Keratinocyte (primary cell): ENCODE measurements around the gene MASP2. TPM values are rescaled to one million over a fixed set of nuclear protein-coding genes. Genes with fewer than 3 reads are reported as not detected.

Source experiments
- DNase-seq: peaks from one replicate; pipeline ENCODE4 v3.0.0-alpha.2; 2011; ENCODE audit warnings: low read depth, missing footprints, low spot score
- FAIRE-seq: peaks from 2 replicates; lab custom pipeline; 2011; peaks lifted over from hg19 to GRCh38; lab: Jason Lieb, UNC
- H2AFZ ChIP-seq: 2 replicates; pipeline ENCODE4 v1.6.0; 2012; ENCODE audit warnings: low read length, control low read depth, inconsistent platforms; ENCODE audit not compliant: control insufficient read depth
- H3K27ac ChIP-seq: 2 replicates; pipeline ENCODE4 v1.5.1; 2011; ENCODE audit warnings: low read length; ENCODE audit not compliant: control insufficient read depth, insufficient read depth
- H3K27me3 ChIP-seq: 3 replicates; pipeline ENCODE4 v1.6.0; 2011; ENCODE audit warnings: low read length; ENCODE audit not compliant: control insufficient read depth, insufficient read depth; ENCODE audit errors: extremely low read depth
- H3K36me3 ChIP-seq, 2 experiments: 2 replicates in 1 of 2; 3 replicates in 1 of 2; pipeline ENCODE4 v1.5.1; 2011; ENCODE audit warnings: low read length in 2 of 2, mild to moderate bottlenecking in 1 of 2; ENCODE audit not compliant: control insufficient read depth in 2 of 2, insufficient read depth in 2 of 2; ENCODE audit errors: extremely low read depth in 1 of 2
- H3K4me1 ChIP-seq: 3 replicates; pipeline ENCODE4 v1.5.1; 2011; ENCODE audit warnings: low read length; ENCODE audit not compliant: control insufficient read depth, insufficient read depth; ENCODE audit errors: extremely low read depth
- H3K4me2 ChIP-seq: 3 replicates; pipeline ENCODE4 v1.6.0; 2011; ENCODE audit warnings: low read depth, low read length; ENCODE audit not compliant: control insufficient read depth, insufficient read depth; ENCODE audit errors: extremely low read depth
- H3K4me3 ChIP-seq, 3 experiments: fragments of 200-600 bp in 1 of 3; sonication (generic) in 1 of 3; 2 replicates in 2 of 3; 3 replicates in 1 of 3; pipeline ENCODE4 v1.5.1; 2011 to 2016; ENCODE audit warnings: low read length in 3 of 3, mild to moderate bottlenecking in 3 of 3, control low read depth in 2 of 3, inconsistent platforms in 1 of 3, low read depth in 1 of 3, mixed read lengths in 1 of 3, mixed run types in 1 of 3, moderate library complexity in 1 of 3; ENCODE audit not compliant: control insufficient read depth in 2 of 3, insufficient read depth in 2 of 3; ENCODE audit errors: extremely low read depth in 1 of 3
- H3K79me2 ChIP-seq: 2 replicates; pipeline ENCODE4 v1.6.0; 2012; ENCODE audit warnings: low read length; ENCODE audit not compliant: control insufficient read depth, insufficient read depth
- H3K9ac ChIP-seq: 3 replicates; pipeline ENCODE4 v1.6.0; 2011; ENCODE audit warnings: low read length; ENCODE audit not compliant: control insufficient read depth, insufficient read depth; ENCODE audit errors: extremely low read depth
- H3K9me1 ChIP-seq: 3 replicates; pipeline ENCODE4 v1.6.0; 2011; ENCODE audit warnings: low read length; ENCODE audit not compliant: control insufficient read depth, insufficient read depth; ENCODE audit errors: extremely low read depth
- H3K9me3 ChIP-seq: 2 replicates; pipeline ENCODE4 v1.5.1; 2012; ENCODE audit warnings: low read depth, low read length; ENCODE audit not compliant: control insufficient read depth
- H4K20me1 ChIP-seq: 3 replicates; pipeline ENCODE4 v1.6.0; 2011; ENCODE audit warnings: low read length; ENCODE audit not compliant: control insufficient read depth, insufficient read depth; ENCODE audit errors: extremely low read depth
- CTCF ChIP-seq, 3 experiments: IDR thresholded peaks in 1 of 3; conservative IDR thresholded peaks in 1 of 3; optimal IDR thresholded peaks in 1 of 3; 2 replicates in 2 of 3; 3 replicates in 1 of 3; pipeline versions ENCODE3 to v1.5.1; 2011; ENCODE audit warnings: low read length in 3 of 3, mild to moderate bottlenecking in 3 of 3, moderate library complexity in 2 of 3, control low read depth in 1 of 3, inconsistent platforms in 1 of 3; ENCODE audit not compliant: insufficient read depth in 2 of 3; ENCODE audit errors: extremely low read depth in 1 of 3
- EZH2 ChIP-seq: IDR thresholded peaks from one replicate; pipeline ENCODE4 v1.6.1; 2012; ENCODE audit warnings: inconsistent platforms, mild to moderate bottlenecking, low read length, moderate library complexity
- dilution Hi-C: fragments of 300-500 bp; cut with MboI; formaldehyde crosslinking; loops from one replicate; pipeline ENCODE4 v1.7.0; 2020; ENCODE audit warnings: low sequenced_read_pairs; ENCODE audit not compliant: extremely low pct_ligation_motif_present
- polyA plus RNA-seq, 5 experiments: library from polyadenylated mRNA; depleted of rRNA in 3 of 5; stranded (reverse) in 3 of 5; stranded (forward) in 1 of 5; unstranded in 1 of 5; fragments of >200 nt; gene quantifications; 1 replicate in 1 of 5; 2 replicates in 3 of 5; 3 replicates in 1 of 5; pipeline versions ENCODE4 v1.2.1 to v1.2.3, GENCODE V29; 2011 to 2012; ENCODE audit warnings: missing spikeins in 2 of 5, low read depth in 1 of 5, low replicate concordance in 1 of 5

MASP2 gene
- polyA plus RNA-seq, 1 donor (not counting 4 experiments of a cell fraction or from before 2014, with no cell fraction given): 0.03 TPM

GRCh38 chr1:11044849-11045427 lies 2.1 kb downstream of the MASP2 start:
- Histone ChIP-seq H3K27ac (no peak overlapping the region), H3K4me3 (no peak overlapping the region), H3K4me1 (no peaks in the 10 kb centered on the region), H3K9ac (no peak overlapping the region), H3K4me2 (no peak overlapping the region), H3K9me3 (no peaks in the 10 kb centered on the region), H3K9me1 (no peaks in the 10 kb centered on the region), H3K36me3 (no peaks in the 10 kb centered on the region), H4K20me1 (no peaks in the 10 kb centered on the region), H3K27me3 (no peaks in the 10 kb centered on the region), H3K79me2 (no peaks in the 10 kb centered on the region), H2AFZ (no peak overlapping the region)
- DNase-seq: no peak
- dilution Hi-C loops: no loop called here
- no peak for FAIRE-seq
- TF ChIP-seq CTCF (optimal IDR thresholded peaks at IDR 0.05 in 1 of 3, IDR thresholded peaks at IDR 0.05 in 1 of 3, conservative IDR thresholded peaks at IDR 0.05 in 1 of 3; ENCODE audit: extremely low read depth in 1 of 3, insufficient read depth in 2 of 3, low read length in 3 of 3): no peak
- TF ChIP-seq EZH2: no peak

GRCh38 chr1:11044086-11044848 lies 2.8 kb downstream of the MASP2 start:
- Histone ChIP-seq H3K27ac (no peak overlapping the region), H2AFZ (no peak overlapping the region), H3K9ac (no peak overlapping the region), H3K79me2 (no peaks in the 10 kb centered on the region), H3K4me3 (no peak overlapping the region), H3K9me3 (no peaks in the 10 kb centered on the region), H3K4me2 (no peak overlapping the region), H3K9me1 (no peaks in the 10 kb centered on the region), H3K4me1 (no peaks in the 10 kb centered on the region), H4K20me1 (no peaks in the 10 kb centered on the region), H3K36me3 (no peaks in the 10 kb centered on the region), H3K27me3 (no peaks in the 10 kb centered on the region)
- TF ChIP-seq CTCF (optimal IDR thresholded peaks at IDR 0.05 in 1 of 3, IDR thresholded peaks at IDR 0.05 in 1 of 3, conservative IDR thresholded peaks at IDR 0.05 in 1 of 3; ENCODE audit: extremely low read depth in 1 of 3, insufficient read depth in 2 of 3, low read length in 3 of 3) (no peak), EZH2 (no peak)
- no peak for DNase-seq
- dilution Hi-C loops: no loop called here
- no peak for FAIRE-seq
